PC-9 (cell line): Measurements from ENCODE around the gene OR51L1. TPM values are rescaled to one million over a fixed set of nuclear protein-coding genes. Genes with fewer than 3 reads are reported as not detected.
"Not testable (repeated sequence)": the region's sequence is repeated elsewhere in the genome, so short reads cannot be mapped to it uniquely, and the experiment has no call there.

Experiments
- Bru-seq: library from RNA; stranded (reverse); fragments of 400-500 nt; gene quantifications from one replicate; lab custom pipeline; 2021; lab: Mats Ljungman, UMichigan
- BruChase-seq, 2 experiments: library from RNA; stranded (reverse); fragments of 400-500 nt; gene quantifications; one replicate each; lab custom pipeline; 2021; lab: Mats Ljungman, UMichigan
- BruUV-seq: library from RNA; stranded (reverse); fragments of 400-500 nt; replicated peaks from 2 replicates; lab custom pipeline; 2021; lab: Mats Ljungman, UMichigan
- CTCF ChIA-PET: fragments of 300-600 bp; sonication (Branson Sonifier 250); formaldehyde crosslinking; loops from one replicate; lab custom pipeline; 2022; ENCODE audit warnings: antibody characterized with exemption; lab: Charles Lee
- POLR2A ChIA-PET: fragments of 300-600 bp; sonication (Branson Sonifier 250); formaldehyde crosslinking; loops from one replicate; lab custom pipeline; 2022; ENCODE audit warnings: antibody characterized with exemption; ENCODE audit not compliant: unreplicated experiment; lab: Charles Lee
- DNase-seq, 2 experiments: peaks; one replicate each; pipeline versions ENCODE4 v3.0.0 to v3.0.0-alpha.2; 2015 to 2022; ENCODE audit warnings: mixed read lengths in 1 of 2
- H2AFZ ChIP-seq: fragments of 200-600 bp; sonication (generic); 2 replicates; pipeline ENCODE4 v1.8.1; 2017; ENCODE audit warnings: antibody characterized with exemption
- H3F3A ChIP-seq: fragments of 200-600 bp; sonication (generic); 2 replicates; pipeline ENCODE4 v1.8.1; 2017; ENCODE audit warnings: antibody characterized with exemption, mild to moderate bottlenecking, low read depth; ENCODE audit not compliant: insufficient read depth
- H3K27ac ChIP-seq: fragments of 200-600 bp; sonication (generic); 2 replicates; pipeline ENCODE4 v1.6.1; 2016; ENCODE audit warnings: mixed run types
- H3K27me3 ChIP-seq: fragments of 200-600 bp; sonication (generic); 2 replicates; pipeline ENCODE4 v1.6.1; 2016; ENCODE audit warnings: low read depth, mixed run types; ENCODE audit not compliant: insufficient read depth
- H3K36me3 ChIP-seq: fragments of 200-600 bp; sonication (generic); 2 replicates; pipeline ENCODE4 v1.6.1; 2016; ENCODE audit warnings: low read depth, mixed run types
- H3K4me1 ChIP-seq: fragments of 200-600 bp; sonication (generic); replicated peaks from 2 replicates; pipeline ENCODE4 v1.6.1; 2016; ENCODE audit warnings: mixed run types; ENCODE audit not compliant: insufficient read depth
- H3K4me2 ChIP-seq: fragments of 200-600 bp; sonication (generic); 2 replicates; pipeline ENCODE4 v1.6.1; 2017; ENCODE audit warnings: mixed run types
- H3K4me3 ChIP-seq: fragments of 200-600 bp; sonication (generic); 2 replicates; pipeline ENCODE4 v1.6.1; 2016; ENCODE audit warnings: mixed run types
- H3K79me2 ChIP-seq: fragments of 200-600 bp; sonication (generic); 2 replicates; pipeline ENCODE4 v1.6.1; 2017; ENCODE audit warnings: low read depth, mixed run types
- H3K9me2 ChIP-seq: fragments of 200-600 bp; sonication (generic); 2 replicates; pipeline ENCODE4 v1.8.1; 2017; ENCODE audit warnings: mild to moderate bottlenecking; ENCODE audit not compliant: insufficient read depth
- H3K9me3 ChIP-seq: fragments of 200-600 bp; sonication (generic); 2 replicates; pipeline ENCODE4 v1.8.1; 2016; ENCODE audit warnings: low read depth; ENCODE audit not compliant: insufficient read depth
- H4K20me1 ChIP-seq: fragments of 200-600 bp; sonication (generic); 2 replicates; pipeline ENCODE4 v1.8.1; 2017; ENCODE audit not compliant: insufficient read depth
- CTCF ChIP-seq: fragments of 200-600 bp; sonication (generic); conservative IDR thresholded peaks from 2 replicates; pipeline ENCODE4 v1.6.1; 2017; ENCODE audit warnings: mixed run types, antibody characterized with exemption, mild to moderate bottlenecking, moderate library complexity
- EZH2 ChIP-seq: fragments of 200-600 bp; sonication (generic); IDR thresholded peaks from 2 replicates; pipeline ENCODE4 v1.8.0; 2017; ENCODE audit warnings: antibody characterized with exemption, low read depth
- intact Hi-C: fragments of 100-400 bp; cut with micrococcal nuclease; formaldehyde crosslinking; loops from one replicate; pipeline ENCODE4 v1.10.0; 2022; ENCODE audit not compliant: unreplicated experiment
- long read RNA-seq: library from polyadenylated mRNA; stranded (forward); transcript quantifications from one replicate; pipeline ENCODE4 v2.0.0, GENCODE V29; 2022
- total RNA-seq: library from RNA; stranded (reverse); gene quantifications from 2 replicates; pipeline ENCODE4 v1.2.3, GENCODE V29; 2021

The OR51L1 gene, protein sequence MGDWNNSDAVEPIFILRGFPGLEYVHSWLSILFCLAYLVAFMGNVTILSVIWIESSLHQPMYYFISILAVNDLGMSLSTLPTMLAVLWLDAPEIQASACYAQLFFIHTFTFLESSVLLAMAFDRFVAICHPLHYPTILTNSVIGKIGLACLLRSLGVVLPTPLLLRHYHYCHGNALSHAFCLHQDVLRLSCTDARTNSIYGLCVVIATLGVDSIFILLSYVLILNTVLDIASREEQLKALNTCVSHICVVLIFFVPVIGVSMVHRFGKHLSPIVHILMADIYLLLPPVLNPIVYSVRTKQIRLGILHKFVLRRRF
- not detected in 2 replicates for total RNA-seq
- not detected for Bru-seq, nascent RNA
- BruChase-seq, experiment 1, labeled RNA remaining after a 2-hour chase = not detected
- BruChase-seq, experiment 2, labeled RNA remaining after a 6-hour chase = not detected
- long read RNA-seq = 0 reads

- Histone ChIP-seq H3K4me3 (no peak within 1 kb of the TSS), H3K4me2 (no peak within 1 kb of the TSS), H3K9me2 (no peaks in the 10 kb centered on the region), H3K36me3 (no peaks in the 10 kb centered on the region), H3K9me3 (no peaks in the 10 kb centered on the region), H3K4me1 (no peaks in the 10 kb centered on the region), H3F3A (no peaks in the 10 kb centered on the region), H2AFZ (no peak within 1 kb of the TSS), H4K20me1 (no peaks in the 10 kb centered on the region), H3K27ac (no peak within 1 kb of the TSS), H3K27me3 (no peaks in the 10 kb centered on the region), H3K79me2 (no peaks in the 10 kb centered on the region)
- intact Hi-C loops = no loop called here
- ChIA-PET CTCF (no interaction called here), POLR2A (no interaction called here)
- no TSS peak for BruUV-seq
- TF ChIP-seq CTCF (no peak), EZH2 (no peak)
- DNase-seq = no peak
Observed at GRCh38 chr11:4994551-4994950, at the start of gene OR51L1. OR51L1 (plus strand) TSS chr11:4994851; CDS start chr11:4998983, 4,132 bp downstream.

DNA sequence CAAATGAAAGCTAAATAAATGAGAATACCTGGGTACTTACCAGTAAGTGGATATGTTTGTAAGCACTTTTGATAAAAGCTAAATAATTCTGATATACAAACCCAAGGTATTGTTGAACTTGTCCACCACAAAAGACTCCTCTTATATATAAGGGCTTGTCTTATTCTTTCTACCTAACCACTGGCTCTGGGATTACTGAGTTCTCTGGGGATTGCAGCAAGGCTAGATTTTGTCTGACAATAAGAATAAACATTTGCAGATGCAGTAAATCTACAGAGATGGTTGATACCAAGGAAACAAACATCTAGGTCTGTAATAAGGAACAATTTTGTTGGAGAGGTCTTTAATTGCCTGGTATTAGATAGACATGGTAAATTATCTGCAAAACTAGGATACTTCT lies 47.1 kb upstream of the OR51L1 start, which contains the start of gene OR51A4:
TSS of gene OR51A4 (minus strand) at position 101 of the 400 bp plus-strand sequence. CDS start 505 bp downstream, outside the sequence.
- Histone ChIP-seq H3F3A (no peaks in the 10 kb centered on the region), H3K4me1 (no peaks in the 10 kb centered on the region), H4K20me1 (no peaks in the 10 kb centered on the region), H3K27me3 (no peaks in the 10 kb centered on the region), H3K4me3 (no peak within 1 kb of the TSS), H3K9me3 (no peaks in the 10 kb centered on the region), H3K27ac (no peak within 1 kb of the TSS), H3K79me2 (no peaks in the 10 kb centered on the region), H3K36me3 (no peaks in the 10 kb centered on the region), H3K4me2 (no peak within 1 kb of the TSS), H2AFZ (no peak within 1 kb of the TSS), H3K9me2 (no peaks in the 10 kb centered on the region)
- intact Hi-C loops = no loop called here
- TF ChIP-seq EZH2 = no peak
- TF ChIP-seq CTCF = no peak
- DNase-seq = no peak
- ChIA-PET POLR2A (no interaction called here), CTCF (no interaction called here)
- BruUV-seq = no TSS peak

DNA sequence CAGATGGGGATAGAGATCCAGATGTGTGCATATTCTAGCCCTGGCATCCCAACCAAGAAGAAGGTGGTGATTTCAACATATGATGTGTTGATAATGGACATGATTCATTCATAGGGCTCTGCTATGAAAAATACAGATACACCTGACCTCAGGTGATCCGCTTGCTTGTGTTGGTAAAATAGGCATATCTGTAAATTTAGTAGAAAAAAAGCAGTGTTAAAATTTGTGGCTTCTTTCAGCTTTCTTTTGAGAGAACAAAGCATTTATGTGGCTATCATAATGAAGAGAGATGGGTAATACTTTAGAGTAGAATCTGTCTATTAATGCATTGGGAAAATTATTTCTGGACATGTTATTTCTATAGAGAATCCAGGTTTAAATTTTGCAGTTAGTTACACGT lies 39.0 kb upstream of the OR51L1 start, which contains the start of gene OR51A2:
TSS of gene OR51A2 (minus strand) at position 101 of the 400 bp plus-strand sequence. CDS start at position 101, 0 bp downstream.
- intact Hi-C loops, H3K4me1 ChIP-seq, H3K4me2 ChIP-seq, DNase-seq, H3K36me3 ChIP-seq, CTCF ChIA-PET, H3F3A ChIP-seq, H3K9me2 ChIP-seq, H3K9me3 ChIP-seq, H3K27ac ChIP-seq, H3K27me3 ChIP-seq, BruUV-seq, H3K79me2 ChIP-seq, H4K20me1 ChIP-seq, POLR2A ChIA-PET, H3K4me3 ChIP-seq, H2AFZ ChIP-seq: not testable (repeated sequence)
